Liver (tissue), 3 donors: ENCODE measurements around the gene TOLLIP.

ENCODE experiments used
- CTCF ChIP-seq: fragments of 150-350 bp; IDR thresholded peaks from 2 replicates; pipeline ENCODE4 v1.5.1; 2017; ENCODE audit warnings: improper control_type of control experiment, low read depth, low read length; ENCODE audit not compliant: missing input control
- FOXA1 ChIP-seq: IDR thresholded peaks from 2 replicates; pipeline ENCODE4 v1.6.1; 2016; ENCODE audit warnings: antibody characterized with exemption
- HNF4G ChIP-seq: IDR thresholded peaks from 2 replicates; pipeline ENCODE4 v1.6.1; 2016; ENCODE audit warnings: antibody characterized with exemption
- NR2F2 ChIP-seq: IDR thresholded peaks from 2 replicates; pipeline ENCODE4 v1.6.1; 2016; ENCODE audit warnings: antibody characterized with exemption
- SP1 ChIP-seq: IDR thresholded peaks from 2 replicates; pipeline ENCODE4 v1.6.1; 2018; ENCODE audit warnings: antibody characterized with exemption, mild to moderate bottlenecking
- YY1 ChIP-seq: IDR thresholded peaks from 2 replicates; pipeline ENCODE4 v1.6.1; 2016; ENCODE audit warnings: antibody characterized with exemption, mild to moderate bottlenecking
- donor health status: healthy.
- donor health status: healthy.

- TF ChIP-seq FOXA1: no peak
- TF ChIP-seq CTCF: no peak
- no peak for TF ChIP-seq SP1
- no peak for TF ChIP-seq YY1
- no peak for TF ChIP-seq NR2F2
- no peak for TF ChIP-seq HNF4G
These were observed 1.5 kb upstream of the TOLLIP start for GRCh38 chr11:1310772-1311468.
